ENCODE results near the gene MTMR10.

DNA sequence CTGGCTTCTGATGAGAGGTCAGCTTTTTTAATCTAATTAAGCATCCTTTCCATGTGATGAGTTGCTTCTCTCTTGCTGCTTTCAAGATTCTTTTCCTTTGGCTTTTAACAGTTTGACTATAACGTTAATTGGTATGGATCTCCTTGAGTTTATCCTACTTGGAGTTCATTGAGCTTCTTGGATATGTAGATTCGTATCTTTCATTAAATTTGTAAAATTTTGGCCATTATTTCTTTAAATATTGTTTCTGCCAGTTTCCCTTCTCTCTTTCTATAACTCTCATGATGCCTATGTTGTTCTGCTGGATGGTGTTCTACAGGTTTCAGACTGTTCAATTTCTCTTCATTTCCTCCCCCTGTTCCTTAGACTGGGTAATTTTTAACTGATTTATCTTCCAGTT lies 21.0 kb upstream of the MTMR10 start:
- no peak for TF ChIP-seq EZH2 (IDR thresholded peaks at IDR 0.05; ENCODE audit: borderline replicate concordance, low read length)
- TF ChIP-seq, protein P1, sequence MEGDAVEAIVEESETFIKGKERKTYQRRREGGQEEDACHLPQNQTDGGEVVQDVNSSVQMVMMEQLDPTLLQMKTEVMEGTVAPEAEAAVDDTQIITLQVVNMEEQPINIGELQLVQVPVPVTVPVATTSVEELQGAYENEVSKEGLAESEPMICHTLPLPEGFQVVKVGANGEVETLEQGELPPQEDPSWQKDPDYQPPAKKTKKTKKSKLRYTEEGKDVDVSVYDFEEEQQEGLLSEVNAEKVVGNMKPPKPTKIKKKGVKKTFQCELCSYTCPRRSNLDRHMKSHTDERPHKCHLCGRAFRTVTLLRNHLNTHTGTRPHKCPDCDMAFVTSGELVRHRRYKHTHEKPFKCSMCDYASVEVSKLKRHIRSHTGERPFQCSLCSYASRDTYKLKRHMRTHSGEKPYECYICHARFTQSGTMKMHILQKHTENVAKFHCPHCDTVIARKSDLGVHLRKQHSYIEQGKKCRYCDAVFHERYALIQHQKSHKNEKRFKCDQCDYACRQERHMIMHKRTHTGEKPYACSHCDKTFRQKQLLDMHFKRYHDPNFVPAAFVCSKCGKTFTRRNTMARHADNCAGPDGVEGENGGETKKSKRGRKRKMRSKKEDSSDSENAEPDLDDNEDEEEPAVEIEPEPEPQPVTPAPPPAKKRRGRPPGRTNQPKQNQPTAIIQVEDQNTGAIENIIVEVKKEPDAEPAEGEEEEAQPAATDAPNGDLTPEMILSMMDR (IDR thresholded peaks at IDR 0.05; ENCODE audit: low read length), result no peak

All from OCI-LY1 (cell line).